HG02938 (cell line): ENCODE results near the gene LRRC28.

ENCODE experiments used
- ATAC-seq: cut with Tn5 transposase; IDR thresholded peaks from one replicate; pipeline ENCODE4 v1.9.1; 2021; ENCODE audit warnings: mild to moderate bottlenecking, moderate library complexity; ENCODE audit not compliant: unreplicated experiment

The LRRC28 gene

GRCh38 chr15:99433757-99434450 lies 182.6 kb downstream of the LRRC28 start:
- no peak for ATAC-seq

GRCh38 chr15:99434506-99435112 lies 183.3 kb downstream of the LRRC28 start:
- no peak for ATAC-seq

GRCh38 chr15:99435113-99435695 lies 183.9 kb downstream of the LRRC28 start:
- no peak for ATAC-seq

- ATAC-seq: no peak
These were observed 184.7 kb downstream of the LRRC28 start for GRCh38 chr15:99435877-99436541.

GRCh38 chr15:99436542-99437314 lies 185.4 kb downstream of the LRRC28 start:
- no peak for ATAC-seq

GRCh38 chr15:99437315-99438223 lies 186.3 kb downstream of the LRRC28 start:
- ATAC-seq: no peak

GRCh38 chr15:99438224-99438585 lies 186.9 kb downstream of the LRRC28 start:
- no peak for ATAC-seq

GRCh38 chr15:99438691-99439523 lies 187.6 kb downstream of the LRRC28 start:
- no peak for ATAC-seq

- ATAC-seq: no peak
These were observed 188.2 kb downstream of the LRRC28 start for GRCh38 chr15:99439524-99439835.

GRCh38 chr15:99440029-99440428 lies 188.7 kb downstream of the LRRC28 start:
- no peak for ATAC-seq
